Transverse colon (tissue), 4 donors: ENCODE measurements around the gene EIF2A. TPM values are rescaled to one million over a fixed set of nuclear protein-coding genes. Genes with fewer than 3 reads are reported as not detected.
"Not testable (repeated sequence)": the region's sequence is repeated elsewhere in the genome, so short reads cannot be mapped to it uniquely, and the experiment has no call there.

Experiments used
- DNase-seq: peaks from one replicate; pipeline ENCODE4 v3.0.0-alpha.2; 2019
- H3K27ac ChIP-seq, 4 donors: fragments of 200-600 bp; sonication (generic); 2 replicates each; pipeline ENCODE4 v1.5.1; 2016 to 2018; ENCODE audit warnings: inconsistent platforms in 4 of 4
- H3K27me3 ChIP-seq: fragments of 200-600 bp; sonication (generic); 2 replicates; pipeline ENCODE4 v1.5.1; 2017; ENCODE audit warnings: inconsistent platforms
- H3K36me3 ChIP-seq, 4 donors: fragments of 200-600 bp; sonication (generic); 2 replicates each; pipeline ENCODE4 v1.5.1; 2017 to 2019; ENCODE audit warnings: inconsistent platforms in 4 of 4
- H3K4me1 ChIP-seq, 4 donors: fragments of 200-600 bp; sonication (generic); 2 replicates each; pipeline ENCODE4 v1.5.1; 2017 to 2020; ENCODE audit warnings: inconsistent platforms in 4 of 4
- H3K4me3 ChIP-seq, 4 donors: fragments of 200-600 bp; sonication (generic); 1 replicate in 1 of 4; 2 replicates in 3 of 4; pipeline versions ENCODE4 v1.5.1 to v1.6.1; 2017 to 2019; ENCODE audit warnings: inconsistent platforms in 4 of 4
- H3K9me3 ChIP-seq, 2 donors: fragments of 200-600 bp; sonication (generic); 2 replicates each; pipeline ENCODE4 v1.5.1; 2017 to 2019; ENCODE audit warnings: inconsistent platforms in 2 of 2
- CTCF ChIP-seq, 5 experiments: fragments of 200-600 bp in 3 of 5; fragments of 450-650 bp in 2 of 5; sonication (generic) in 3 of 5; IDR thresholded peaks; 1 replicate in 2 of 5; 2 replicates in 3 of 5; pipeline ENCODE4 v1.5.1; 2016 to 2017; ENCODE audit warnings: antibody characterized with exemption in 5 of 5, inconsistent platforms in 3 of 5, mild to moderate bottlenecking in 2 of 5, moderate library complexity in 1 of 5
- EP300 ChIP-seq: sonication (generic); formaldehyde crosslinking; IDR thresholded peaks from one replicate; pipeline ENCODE4 v1.6.1; 2017; ENCODE audit warnings: antibody characterized with exemption, low read depth
- POLR2A ChIP-seq: fragments of 450-650 bp; IDR thresholded peaks from one replicate; pipeline ENCODE4 v1.6.1; 2016; ENCODE audit warnings: antibody characterized with exemption, mild to moderate bottlenecking, moderate library complexity
- POLR2AphosphoS5 ChIP-seq, 3 donors: sonication (generic); formaldehyde crosslinking; IDR thresholded peaks; one replicate each; pipeline ENCODE4 v1.6.1; 2016; ENCODE audit warnings: antibody characterized with exemption in 3 of 3
- WGBS, 2 donors: methylation state at CpG; one replicate each; pipeline ENCODE4 v1.1.5; 2018; ENCODE audit warnings: low coverage in 1 of 2; 5-methylcytosine and 5-hydroxymethylcytosine counted together
- in situ Hi-C, 4 donors: fragments of 200-750 bp; cut with MboI; loops; one replicate each; pipeline versions ENCODE4 v1.15.0 to v1.15.1; 2017; ENCODE audit warnings: low sequenced_read_pairs in 3 of 4, low pct_ligation_motif_present in 1 of 4, low pct_unique_long_range_greater_than_20kb in 1 of 4
- intact Hi-C: fragments of 100-400 bp; cut with DNase I; formaldehyde crosslinking; loops from one replicate; pipeline ENCODE4 v1.15.1; 2023; ENCODE audit warnings: low total_unique reads
- total RNA-seq, 4 donors: library from RNA; depleted of rRNA; stranded (reverse); fragments of >200 nt; gene quantifications; one replicate each; pipeline ENCODE4 v1.1.0, GENCODE V29; 2016

The EIF2A gene
- 100 to 1,000 TPM in 1 of 4 donors, 10 to 100 TPM in 3; 20.9 to 132 (median 72.2) TPM for total RNA-seq

GRCh38 chr3:150546226-150547044 is at the start of gene EIF2A, which contains the start of gene SERP1:
Gene EIF2A, plus strand, starts transcription at chr3:150546787. Its CDS starts 16 bp downstream, at chr3:150546803.
Gene SERP1, minus strand, starts transcription at chr3:150546496. Its CDS starts 361 bp downstream, at chr3:150546135.
- H3K27me3 ChIP-seq, result no peaks in the 10 kb centered on the region
- peak; percentile 99 for DNase-seq
- no peaks in the 10 kb centered on the region for H3K9me3 ChIP-seq
- 0 to 1% methylated on average over 2 to 31 of the region's 86 CpGs for WGBS, 2 donors
- peak; percentile 99 for TF ChIP-seq POLR2A
- peak; percentile 99 to 100 (median 99) for TF ChIP-seq POLR2AphosphoS5 (IDR thresholded peaks at IDR 0.05)
- TF ChIP-seq EP300, result no peak
- peaks cover 20 to 38% (median 27%) of the 10 kb centered on the region in 4 donors for H3K4me1 ChIP-seq
- peaks cover 0 to 13% (median 0%) of the 10 kb centered on the region in 4 donors for H3K36me3 ChIP-seq
- intact Hi-C loops (loop anchor here (5.0 kb wide), 1 partner anchor 216 kb away; the partner anchor contains the start of gene SIAH2), in situ Hi-C loops (loop anchor here in 2 of 4 donors (25.0 kb wide), 2 partner anchors 166 to 316 kb away; partner anchors contain the start of gene ERICH6 (in 1 of the 2))
- H3K4me3 ChIP-seq, result peak within 1 kb of the TSS; percentile 67 to 94 (median 82)
- H3K27ac ChIP-seq, result peak within 1 kb of the TSS; percentile 96 to 100 (median 98)

GRCh38 chr3:150497956-150498355 is 48.6 kb upstream of the EIF2A start:
- H3K36me3 ChIP-seq, result no peaks in the 10 kb centered on the region
- peaks cover 0 to 5% (median 0%) of the 10 kb centered on the region in 4 donors for H3K4me1 ChIP-seq
- H3K4me3 ChIP-seq, result no peak overlapping the region
- in situ Hi-C loops (loop anchor here (10.0 to 25.0 kb wide), 4 partner anchors 213 to 536 kb away; partner anchors contain the start of gene PFN2 (in 2 of the 4)), intact Hi-C loops (no loop called here)
- WGBS, 2 donors, result 31 to 67% methylated on average over 2 of the region's 2 CpGs
- TF ChIP-seq POLR2AphosphoS5 (IDR thresholded peaks at IDR 0.05), result no peak
- TF ChIP-seq POLR2A, result no peak
- no peak for TF ChIP-seq CTCF (IDR thresholded peaks at IDR 0.05)
- no peak for TF ChIP-seq EP300
- H3K9me3 ChIP-seq, result peaks cover 0 to 6% of the 10 kb centered on the region in 2 donors
- no peaks in the 10 kb centered on the region for H3K27me3 ChIP-seq
- H3K27ac ChIP-seq, result no peak overlapping the region
- no peak for DNase-seq

- intact Hi-C loops, H3K36me3 ChIP-seq, H3K4me1 ChIP-seq, H3K9me3 ChIP-seq, H3K27me3 ChIP-seq, H3K27ac ChIP-seq, DNase-seq, H3K4me3 ChIP-seq: not testable (repeated sequence)
- 93% methylated on average over 1 of the region's 1 CpG; no CpG with 5 or more reads in 1 of the 2 donors for WGBS, 2 donors
- in situ Hi-C loops, result loop anchor here in 1 of 4 donors (25.0 kb wide), 1 partner anchor 539 kb away; the partner anchor contains the start of gene PFN2
These were observed 45.6 kb upstream of the EIF2A start for GRCh38 chr3:150500960-150501359.

GRCh38 chr3:150503402-150504099 is 43.0 kb upstream of the EIF2A start:
- intact Hi-C loops, result no loop called here
- H3K36me3 ChIP-seq, result no peaks in the 10 kb centered on the region
- WGBS, 2 donors, result 88% methylated on average over 4 of the region's 5 CpGs; no CpG with 5 or more reads in 1 of the 2 donors
- no peak overlapping the region for H3K4me3 ChIP-seq
- no peaks in the 10 kb centered on the region for H3K4me1 ChIP-seq
- TF ChIP-seq CTCF (IDR thresholded peaks at IDR 0.05) (no peak), POLR2A (no peak), EP300 (no peak), POLR2AphosphoS5 (IDR thresholded peaks at IDR 0.05) (no peak)
- in situ Hi-C loops, result loop anchor here in 1 of 4 donors (25.0 kb wide), 1 partner anchor 541 kb away; the partner anchor contains the start of gene PFN2
- peaks cover 0 to 6% of the 10 kb centered on the region in 2 donors for H3K9me3 ChIP-seq
- DNase-seq, result no peak
- H3K27me3 ChIP-seq, result no peaks in the 10 kb centered on the region
- H3K27ac ChIP-seq, result no peak overlapping the region
